ENCODE data around the gene ZAP70.

Gene ZAP70

GRCh38 chr2:97718051-97718882 lies 4.9 kb downstream of the ZAP70 start:
- DNase-seq: peak; percentile 84

GRCh38 chr2:97718942-97719341 lies 5.6 kb downstream of the ZAP70 start:
- DNase-seq: no peak

GRCh38 chr2:97719362-97720155 lies 6.2 kb downstream of the ZAP70 start:
- DNase-seq: no peak

GRCh38 chr2:97720746-97721145 lies 7.4 kb downstream of the ZAP70 start:
- no peak for DNase-seq

GRCh38 chr2:97722227-97722626 lies 8.9 kb downstream of the ZAP70 start:
- DNase-seq: no peak

GRCh38 chr2:97723156-97724072 lies 10.0 kb downstream of the ZAP70 start:
- no peak for DNase-seq

- DNase-seq: no peak
Measured at GRCh38 chr2:97724073-97724410, 10.7 kb downstream of the ZAP70 start.

- DNase-seq: no peak
Measured at GRCh38 chr2:97724501-97724900, 11.1 kb downstream of the ZAP70 start.

- DNase-seq: no peak
Measured at GRCh38 chr2:97724946-97725688, 11.7 kb downstream of the ZAP70 start.

GRCh38 chr2:97726261-97727064 lies 13.1 kb downstream of the ZAP70 start:
- DNase-seq: no peak

GRCh38 chr2:97727296-97727695 lies 13.9 kb downstream of the ZAP70 start:
- DNase-seq: no peak

GRCh38 chr2:97728091-97728731 lies 14.8 kb downstream of the ZAP70 start:
- peak; percentile 35 for DNase-seq

- DNase-seq: no peak
Measured at GRCh38 chr2:97730245-97730644, 16.9 kb downstream of the ZAP70 start.

- no peak for DNase-seq
Measured at GRCh38 chr2:97731274-97732020, 18.1 kb downstream of the ZAP70 start.

- no peak for DNase-seq
Measured at GRCh38 chr2:97732436-97733340, 19.3 kb downstream of the ZAP70 start.

- DNase-seq: no peak
Measured at GRCh38 chr2:97733341-97734035, 20.1 kb downstream of the ZAP70 start.

- DNase-seq: no peak
Measured at GRCh38 chr2:97734061-97735051, 21.0 kb downstream of the ZAP70 start.

Measured in CD4-positive, alpha-beta T cell treated with Interleukin-6 for 4 hours (primary cell).